Suppressor macrophage treated with lipopolysaccharide for 4 hours (primary cell): ENCODE data around the gene DHRS13.

Source experiments
- DNase-seq: peaks from one replicate; pipeline ENCODE4 v3.0.0-alpha.2; 2020

Gene DHRS13

DNA sequence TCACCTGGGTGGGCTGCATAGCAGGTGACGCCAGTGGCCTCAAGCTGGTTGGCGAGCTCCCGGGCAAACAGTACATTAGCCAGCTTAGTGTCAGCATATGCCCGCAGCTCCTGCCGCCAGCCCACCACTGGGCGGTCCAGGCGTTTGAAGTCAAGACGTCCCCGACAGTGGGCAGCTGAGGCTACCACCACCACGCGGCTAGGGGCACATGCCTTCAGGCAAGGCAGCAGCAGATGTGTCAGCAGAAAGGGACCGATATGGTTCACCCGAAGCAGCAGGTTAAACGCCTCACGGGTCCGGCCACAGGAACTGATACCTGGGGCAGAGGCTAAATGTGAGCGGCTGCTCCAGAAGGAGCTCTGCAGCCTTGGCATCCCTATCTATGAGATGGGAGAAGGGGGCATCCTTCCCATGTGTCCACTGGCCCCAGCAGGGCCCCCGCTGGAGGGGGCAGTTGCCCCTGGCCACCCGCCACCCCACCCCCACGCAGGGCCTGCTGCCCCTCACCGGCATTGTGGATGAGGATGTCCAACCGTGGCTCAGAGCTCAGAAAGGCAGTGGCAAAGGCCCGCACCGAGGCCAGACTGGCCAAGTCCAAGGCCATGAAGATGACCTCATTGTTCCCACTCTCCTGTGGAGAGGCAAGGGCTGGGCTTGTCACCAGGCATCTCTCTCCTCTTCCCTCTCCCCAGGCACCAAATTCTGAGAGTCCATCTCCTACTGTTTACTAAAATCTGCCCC lies 1.7 kb downstream of the DHRS13 start:
- DNase-seq = no peak

DNA sequence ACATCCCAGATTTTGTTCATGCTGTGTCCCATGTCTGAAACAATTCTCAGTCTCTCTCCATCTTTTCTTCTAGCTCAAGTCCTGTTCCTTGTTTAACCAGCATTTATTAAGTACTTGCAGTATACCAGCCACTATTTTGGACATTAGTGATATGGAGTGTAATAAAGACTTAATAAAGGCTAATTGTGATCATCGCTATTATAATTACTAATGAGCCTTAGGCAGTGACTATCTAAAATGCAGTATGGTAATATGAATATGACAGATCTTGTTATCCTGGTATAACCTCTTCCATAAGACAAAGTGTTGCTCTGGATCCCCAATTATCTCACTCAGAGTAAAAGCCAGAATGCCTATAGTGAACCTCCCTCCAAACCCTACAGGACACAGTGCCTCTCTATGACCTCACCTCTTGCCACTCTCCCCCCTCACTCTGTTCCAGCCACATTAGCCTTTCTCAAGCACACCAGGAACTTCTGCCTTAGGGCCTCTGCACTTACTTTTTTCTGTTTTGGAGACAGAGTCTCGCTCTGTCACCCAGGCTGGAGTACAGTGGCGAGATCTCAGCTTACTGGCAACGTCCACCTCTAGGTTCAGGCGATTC lies 3.6 kb downstream of the DHRS13 start:
- no peak for DNase-seq

DNA sequence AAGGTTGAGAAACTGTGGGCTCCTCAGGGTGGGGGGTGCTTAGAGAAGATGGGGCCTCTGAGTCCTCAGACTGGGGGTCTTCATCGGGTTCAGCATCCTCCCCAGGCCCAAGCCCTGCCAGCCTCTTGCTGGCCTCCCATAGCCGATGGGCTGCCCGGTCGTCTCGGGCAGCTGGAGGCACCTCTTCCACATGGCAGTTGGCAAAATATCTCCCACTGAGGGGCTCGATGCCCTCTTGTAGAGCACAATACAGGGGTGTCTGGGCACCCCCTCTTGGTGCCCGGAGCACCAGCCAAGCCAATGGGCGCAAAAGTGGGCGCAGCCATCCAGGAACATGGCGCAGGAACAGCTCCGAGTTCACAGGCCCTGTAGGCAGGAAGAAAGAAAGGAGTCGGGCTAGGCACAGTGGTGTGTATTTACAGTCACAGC lies 4.3 kb downstream of the DHRS13 start:
- no peak for DNase-seq

DNA sequence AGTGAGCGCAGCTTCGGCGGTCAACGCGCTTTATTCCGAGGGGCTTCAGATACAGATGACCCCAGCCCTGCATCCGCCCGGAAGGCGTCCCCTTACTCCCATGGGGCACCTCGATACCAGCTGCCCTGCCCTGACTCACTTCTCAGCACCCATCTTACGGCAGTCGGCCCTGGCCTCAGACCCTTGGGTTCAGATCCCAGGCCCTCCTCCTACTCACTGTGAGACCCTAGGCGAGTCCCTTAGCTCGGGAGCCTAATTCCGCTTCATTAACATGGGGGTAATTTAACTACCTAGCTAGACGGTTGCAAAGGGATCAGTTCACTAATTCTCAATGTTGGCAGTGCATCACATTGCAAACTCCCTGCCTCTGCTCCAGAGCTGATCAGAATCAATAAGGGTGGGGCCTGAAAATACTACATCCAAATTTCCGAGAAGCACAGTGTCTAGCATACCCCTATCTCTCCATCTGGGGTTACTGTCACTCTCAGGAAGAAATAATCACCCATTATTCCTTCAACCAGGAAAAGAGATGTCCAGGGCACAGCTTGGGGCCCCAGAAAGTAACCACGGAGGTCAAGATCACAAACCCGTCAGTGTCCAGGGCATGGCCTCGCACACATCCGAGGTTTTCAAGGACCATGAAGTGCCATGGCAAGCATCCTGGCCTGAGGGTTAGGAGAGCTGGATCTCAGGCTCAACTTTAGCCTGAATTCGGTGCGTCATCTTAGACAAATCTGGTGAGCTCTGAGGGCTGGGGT lies 4.9 kb downstream of the DHRS13 start:
- DNase-seq = no peak

DNA sequence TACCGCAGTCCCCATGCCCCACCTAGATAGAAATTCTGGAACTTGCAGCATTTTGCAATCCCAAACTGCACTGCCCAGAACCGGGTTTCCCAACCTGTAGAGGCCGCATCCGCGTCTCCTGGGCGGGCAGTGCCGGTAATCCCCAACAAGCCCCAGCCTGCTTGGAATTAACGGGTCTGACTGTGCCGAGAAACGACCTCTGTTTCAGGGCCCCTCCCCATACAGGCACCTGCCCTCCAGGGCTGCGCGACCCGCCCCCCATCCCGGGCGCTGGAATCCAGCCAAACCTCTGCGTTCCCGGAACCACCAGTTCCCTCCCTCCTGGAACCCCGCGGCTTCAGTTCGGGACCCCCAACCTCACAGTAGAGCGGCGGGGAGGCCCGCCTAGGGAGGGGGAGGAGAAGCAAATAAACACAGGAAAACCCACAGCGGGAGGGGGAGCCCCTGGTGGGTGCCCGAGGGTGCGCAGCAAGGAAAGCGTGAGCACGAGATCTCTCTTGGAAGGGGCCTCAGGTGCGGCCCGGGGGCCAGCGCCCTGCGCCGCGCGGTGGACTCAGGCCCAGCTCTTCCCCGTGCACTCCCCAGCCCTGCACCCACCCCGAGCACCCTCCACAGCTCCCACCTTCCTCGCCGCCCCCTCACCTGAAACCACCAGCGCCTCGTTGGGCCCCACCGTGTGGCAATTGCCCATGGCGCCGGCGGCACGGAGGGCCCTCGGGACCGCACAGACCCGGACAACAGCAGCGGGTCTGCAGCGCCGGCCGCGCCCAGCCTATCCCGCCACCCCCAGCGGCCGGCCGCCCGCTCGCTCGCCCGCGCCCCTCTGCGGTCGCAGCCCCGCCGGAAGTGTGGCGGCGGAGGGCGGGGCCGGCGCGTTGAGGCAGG lies 5.8 kb downstream of the DHRS13 start, which contains the start of gene FLOT2:
TSS of gene FLOT2 (minus strand) at position 850 of the 885 bp plus-strand sequence. CDS start at position 691, 159 bp downstream.
- DNase-seq = peak; percentile 74

DNA sequence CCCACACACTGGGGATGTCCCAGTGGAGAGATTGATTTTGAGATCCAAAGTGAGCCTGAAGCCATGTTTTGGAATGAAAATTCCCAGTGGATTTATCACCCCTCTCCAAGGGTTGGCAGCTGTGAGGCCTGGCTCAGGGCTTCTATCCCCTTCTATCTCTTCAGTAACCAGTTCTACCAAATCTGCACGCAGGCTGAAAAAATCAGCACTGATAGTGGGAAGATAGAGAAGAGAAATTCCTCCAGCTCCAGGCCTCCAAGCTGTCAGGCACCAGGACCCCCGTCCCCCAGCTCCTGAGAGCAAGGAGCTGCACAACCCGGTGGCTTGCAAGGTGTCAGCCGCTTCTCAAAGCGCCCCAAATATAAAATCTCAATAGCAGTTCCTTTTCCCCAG lies 6.4 kb downstream of the DHRS13 start:
- DNase-seq = no peak

DNA sequence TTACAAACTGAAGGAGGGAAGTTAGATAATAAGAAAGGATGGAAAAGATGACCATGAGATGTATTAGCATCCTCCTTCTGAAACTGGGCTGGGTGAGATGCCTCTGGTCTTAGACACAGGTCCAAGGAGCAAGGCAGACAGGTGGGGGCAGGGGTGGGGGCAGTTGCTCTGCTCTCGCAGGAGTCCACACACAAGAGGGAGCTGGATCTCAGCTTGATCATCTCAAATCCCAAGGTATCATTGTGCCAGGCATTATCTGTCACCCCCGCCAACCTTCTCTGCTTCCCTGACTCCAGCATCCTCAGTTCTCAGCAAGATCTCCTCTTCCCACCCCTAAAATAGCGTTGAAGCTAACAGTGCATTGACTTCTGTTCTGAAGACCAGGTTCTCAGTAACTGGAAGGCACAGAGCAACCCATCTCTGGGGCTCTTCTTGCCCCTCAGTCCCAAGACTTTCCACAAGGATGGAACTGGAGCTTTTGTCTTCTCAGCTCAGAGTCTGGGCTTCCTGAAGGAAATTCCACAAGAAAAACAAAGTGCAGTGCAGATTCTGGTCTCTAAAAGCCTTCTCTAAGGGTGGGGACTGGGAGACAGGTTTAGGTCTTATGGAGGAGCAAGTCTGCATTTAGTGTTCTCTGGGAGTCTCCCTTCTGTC lies 7.0 kb downstream of the DHRS13 start:
- DNase-seq = no peak

DNA sequence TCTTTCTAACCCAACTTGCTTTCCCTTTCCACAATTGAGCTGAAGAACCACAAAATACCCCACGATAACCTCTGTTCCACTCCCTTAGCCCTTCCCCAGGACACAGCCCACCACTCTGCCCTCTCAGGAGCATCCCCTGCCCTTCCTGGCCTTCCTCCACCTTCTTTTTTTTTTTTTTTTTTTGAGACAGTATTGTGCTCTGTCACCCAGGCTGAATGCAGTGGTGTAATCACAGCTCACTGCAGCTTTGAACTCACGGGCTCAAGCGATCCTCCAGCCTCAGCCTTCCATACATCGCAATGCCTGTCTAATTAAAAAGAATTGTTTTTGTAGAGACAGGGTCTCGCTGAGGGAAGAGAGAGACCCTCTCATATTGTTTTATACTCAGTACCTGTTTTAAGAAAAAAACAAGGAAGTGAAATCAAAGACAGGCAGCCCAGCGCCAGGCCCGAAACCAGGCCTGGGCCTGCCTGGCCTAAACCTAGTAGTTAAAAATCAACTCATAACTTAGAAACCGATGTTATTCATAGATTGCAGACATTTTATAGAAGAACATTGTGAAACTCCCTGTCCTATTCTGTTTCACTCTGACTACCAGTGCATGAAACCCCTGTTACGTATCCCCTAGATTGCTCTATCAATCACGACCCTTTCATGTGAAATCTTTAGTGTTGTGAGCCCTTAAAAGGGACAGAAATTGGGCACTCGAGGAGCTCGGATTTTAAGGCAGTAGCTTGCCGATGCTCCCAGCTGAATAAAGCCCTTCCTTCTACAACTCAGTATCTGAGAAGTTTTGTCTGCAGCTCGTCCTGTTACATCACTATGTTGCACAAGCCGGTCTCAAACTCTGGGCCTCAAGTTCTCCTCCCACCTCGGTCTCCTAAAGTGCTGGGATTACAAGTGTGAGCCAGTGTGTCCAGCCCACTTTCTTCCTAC lies 9.4 kb downstream of the DHRS13 start:
- DNase-seq = peak; percentile 73

DNA sequence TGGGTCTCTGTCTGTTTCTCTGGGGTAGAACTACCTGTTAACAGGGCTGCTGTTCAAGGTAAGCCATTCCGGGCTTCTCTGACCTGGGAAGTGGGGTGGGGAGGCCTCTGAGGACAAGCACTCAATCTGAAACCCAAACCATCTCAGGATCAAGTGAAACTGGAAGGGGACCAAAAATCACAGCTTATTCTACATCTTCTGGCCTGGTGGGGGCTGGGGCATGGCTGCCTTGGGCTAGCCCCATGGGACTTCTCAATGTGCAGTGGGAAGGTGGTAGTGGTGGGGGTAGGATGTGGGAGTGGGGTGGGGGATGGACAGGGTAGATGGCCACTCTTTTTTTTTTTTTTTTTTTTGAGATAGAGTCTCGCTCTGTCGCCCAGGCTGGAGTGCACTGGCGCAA lies 10.9 kb downstream of the DHRS13 start:
- DNase-seq = no peak

DNA sequence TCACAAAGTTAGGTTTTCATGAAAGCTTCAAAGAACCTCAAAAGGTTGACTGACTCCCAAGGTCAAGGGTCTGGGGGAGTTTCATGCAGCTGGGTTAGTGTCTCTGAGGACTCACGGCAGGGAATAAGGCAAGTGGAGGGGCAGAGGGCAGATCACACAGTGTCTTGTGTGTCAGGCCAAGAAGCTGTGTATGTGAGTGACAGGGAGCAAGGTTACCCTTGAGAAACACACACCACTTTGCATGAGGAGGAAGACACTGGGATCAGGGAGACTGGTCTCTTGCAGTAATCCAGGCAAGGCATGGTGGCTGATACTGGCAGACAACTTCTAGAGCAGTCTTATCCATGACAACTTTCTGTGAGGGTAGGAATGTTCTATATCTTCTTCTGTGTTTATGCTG lies 11.7 kb downstream of the DHRS13 start:
- no peak for DNase-seq

DNA sequence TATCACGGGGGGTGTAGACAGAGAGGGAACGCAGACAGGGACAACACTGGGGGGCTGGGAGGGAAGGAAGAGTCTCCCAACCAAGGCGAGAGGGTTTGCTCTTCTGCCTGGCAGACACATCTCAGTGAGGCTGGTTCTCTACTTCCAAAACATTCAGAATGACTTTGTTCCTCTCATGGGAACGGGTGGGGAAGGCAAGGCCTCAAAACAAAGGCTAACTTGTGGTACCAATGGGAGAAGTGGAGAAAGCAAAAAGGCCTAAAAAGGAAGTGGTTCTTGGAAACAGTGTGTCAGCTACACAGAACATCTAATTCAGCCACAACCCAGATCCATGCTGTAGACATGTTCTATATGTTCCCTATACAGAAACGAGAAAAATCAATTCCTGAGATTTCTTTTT lies 12.9 kb downstream of the DHRS13 start:
- peak; percentile 44 for DNase-seq

DNA sequence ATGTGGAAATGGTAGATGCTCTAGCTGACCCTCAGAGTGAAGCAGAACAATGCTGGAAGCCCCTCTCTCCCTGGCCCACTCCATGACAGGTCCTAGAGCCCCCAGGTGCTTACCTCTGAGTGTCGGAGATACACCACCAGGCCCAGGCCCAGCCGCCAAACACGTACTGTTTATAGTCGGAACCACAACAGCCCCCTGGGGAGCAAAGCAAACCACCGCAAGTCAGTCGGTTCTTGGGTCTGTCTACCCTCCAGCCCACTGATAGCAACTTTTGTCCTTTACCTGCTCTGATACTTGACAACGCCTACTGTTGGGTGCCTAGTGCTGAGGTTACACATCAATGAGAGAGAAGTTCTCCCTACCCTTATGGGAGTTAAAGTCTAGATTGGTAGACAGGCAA lies 14.0 kb downstream of the DHRS13 start:
- DNase-seq = no peak

DNA sequence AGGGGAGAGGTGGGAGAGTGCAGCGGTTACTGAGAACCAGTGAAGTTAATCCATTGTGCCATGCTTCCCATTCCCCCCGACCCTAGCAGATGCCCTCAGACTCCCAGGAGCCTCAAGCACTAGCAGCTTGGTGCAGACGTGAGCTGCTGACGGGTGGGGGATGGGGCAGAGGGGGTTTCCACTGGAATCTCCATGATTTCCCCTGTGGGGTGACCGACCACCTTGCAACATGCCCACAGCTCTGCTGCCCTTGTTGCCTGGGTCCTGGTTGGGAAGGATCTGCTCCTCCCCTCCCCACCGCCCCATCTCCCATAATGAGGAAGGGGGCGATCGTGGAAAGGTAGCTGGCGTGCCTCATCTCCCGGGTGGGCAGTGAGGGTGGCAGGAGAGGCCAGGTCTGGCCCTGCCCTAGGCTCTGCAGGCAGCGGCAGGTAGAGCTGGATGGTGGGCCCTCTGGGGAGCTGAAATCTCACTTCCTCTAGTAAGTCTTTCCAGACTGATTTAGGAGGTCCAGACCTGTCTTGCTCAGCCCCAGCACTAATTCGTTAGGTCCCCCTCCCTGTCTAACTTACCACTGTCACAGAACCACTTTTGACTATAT lies 14.9 kb downstream of the DHRS13 start:
- no peak for DNase-seq

DNA sequence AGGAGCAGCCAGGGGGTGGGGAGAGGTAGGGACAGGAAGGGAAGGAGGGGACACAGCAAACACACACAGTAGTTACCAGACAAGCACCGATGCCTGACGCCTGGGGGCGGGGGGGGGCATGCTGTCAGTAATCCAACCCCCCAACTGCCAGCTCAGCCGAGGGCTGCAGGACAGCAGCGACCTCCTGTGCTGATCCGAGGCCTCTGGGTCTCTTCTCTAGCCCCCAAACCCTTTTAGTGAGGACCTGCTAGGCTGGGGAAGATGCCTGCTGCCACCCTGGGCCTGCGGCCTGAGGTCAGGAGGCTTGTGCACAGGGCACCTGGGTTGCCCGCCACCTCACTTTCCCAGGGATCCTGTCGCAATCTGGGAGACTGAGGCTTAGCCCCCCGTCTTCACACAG lies 16.9 kb downstream of the DHRS13 start:
- DNase-seq = no peak

DNA sequence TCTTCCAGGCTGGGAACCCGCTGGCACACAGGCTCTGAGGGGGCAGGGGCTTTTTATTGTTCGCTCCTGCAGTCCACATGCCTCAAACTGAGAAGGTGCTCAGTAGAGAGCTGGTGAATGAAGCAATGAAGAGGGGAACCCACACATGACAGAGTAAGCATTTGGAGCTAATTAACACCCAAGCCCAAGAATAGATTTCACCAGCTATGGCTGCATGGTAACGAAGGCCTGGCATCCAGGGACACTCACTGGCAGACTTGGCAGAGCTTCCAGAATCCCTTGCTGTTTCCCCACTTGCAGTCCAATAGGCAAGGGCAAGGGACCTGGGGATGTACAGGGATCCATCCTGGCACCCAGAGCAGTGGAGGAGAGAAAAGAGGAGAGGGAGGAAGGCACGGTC lies 17.5 kb downstream of the DHRS13 start:
- no peak for DNase-seq

DNA sequence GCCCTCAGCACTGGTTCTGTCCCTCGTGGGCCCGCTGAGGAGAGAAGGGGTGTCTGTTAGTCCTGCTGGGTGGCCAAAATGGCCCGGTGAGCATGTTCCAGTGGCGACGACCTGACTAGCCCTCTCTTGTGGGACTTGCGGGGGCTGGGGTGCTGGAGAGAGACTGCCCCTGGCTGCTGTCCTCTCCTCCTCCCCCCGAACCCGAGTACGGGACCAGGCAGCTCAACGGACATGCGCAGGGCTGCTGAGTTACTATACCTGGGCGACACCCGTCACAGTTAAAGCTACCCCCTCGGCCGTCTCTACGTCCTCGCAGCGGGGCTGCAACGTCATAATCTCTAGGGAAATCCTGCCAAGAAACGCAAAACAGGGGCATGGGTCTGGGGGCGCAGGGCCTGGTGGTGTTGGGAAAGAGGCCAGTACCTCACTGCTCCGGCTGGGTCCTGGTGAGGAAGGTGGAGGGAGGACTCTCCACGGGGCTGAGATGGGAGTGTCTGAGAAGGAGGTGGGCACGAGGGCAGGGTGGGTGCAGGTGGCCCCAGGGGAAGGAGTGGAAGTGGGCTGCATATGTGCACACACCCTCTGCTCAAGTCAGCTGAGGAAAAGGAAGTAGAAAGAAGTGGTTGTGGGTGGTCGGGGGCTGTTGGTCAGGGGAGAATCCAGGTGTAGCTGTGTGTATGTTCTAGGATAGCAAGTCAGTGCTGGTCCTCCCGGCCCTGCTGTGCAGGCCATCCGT lies 18.7 kb downstream of the DHRS13 start:
- no peak for DNase-seq

DNA sequence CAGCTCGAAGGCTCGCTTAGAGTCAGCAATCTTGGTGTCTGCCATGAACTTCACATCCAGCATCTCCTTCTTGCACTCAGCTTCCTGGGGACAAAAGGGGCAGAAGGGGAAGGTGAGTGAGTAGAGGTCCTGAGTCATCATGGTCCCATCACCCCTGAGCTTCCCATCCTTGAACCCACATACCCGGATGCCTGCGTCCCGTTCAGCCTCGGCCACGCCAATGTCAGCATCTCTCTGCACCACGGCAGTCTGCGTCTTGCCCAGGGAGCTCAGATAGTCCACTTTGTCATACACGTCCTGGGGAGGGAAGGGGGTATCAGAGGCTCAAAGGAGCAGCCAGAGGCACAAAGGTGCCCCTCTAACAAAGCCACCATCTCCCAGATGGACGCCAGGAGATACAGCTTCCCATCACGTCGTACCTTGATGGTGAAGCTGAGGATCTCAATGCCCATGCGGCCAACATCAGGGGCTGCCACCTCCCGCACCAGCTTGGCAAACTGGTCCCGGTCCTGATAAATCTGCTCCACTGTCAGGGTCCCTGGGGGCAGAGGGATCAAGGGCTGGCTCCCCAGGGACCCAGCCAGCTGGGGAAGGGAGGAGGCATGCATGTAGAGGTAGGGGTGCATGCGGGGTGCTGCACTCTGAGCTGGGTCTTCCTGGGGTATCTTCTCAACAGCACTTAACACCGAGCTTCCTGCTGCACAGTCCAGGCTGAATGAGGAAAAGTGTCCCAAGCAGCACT lies 20.6 kb downstream of the DHRS13 start:
- DNase-seq = no peak

DNA sequence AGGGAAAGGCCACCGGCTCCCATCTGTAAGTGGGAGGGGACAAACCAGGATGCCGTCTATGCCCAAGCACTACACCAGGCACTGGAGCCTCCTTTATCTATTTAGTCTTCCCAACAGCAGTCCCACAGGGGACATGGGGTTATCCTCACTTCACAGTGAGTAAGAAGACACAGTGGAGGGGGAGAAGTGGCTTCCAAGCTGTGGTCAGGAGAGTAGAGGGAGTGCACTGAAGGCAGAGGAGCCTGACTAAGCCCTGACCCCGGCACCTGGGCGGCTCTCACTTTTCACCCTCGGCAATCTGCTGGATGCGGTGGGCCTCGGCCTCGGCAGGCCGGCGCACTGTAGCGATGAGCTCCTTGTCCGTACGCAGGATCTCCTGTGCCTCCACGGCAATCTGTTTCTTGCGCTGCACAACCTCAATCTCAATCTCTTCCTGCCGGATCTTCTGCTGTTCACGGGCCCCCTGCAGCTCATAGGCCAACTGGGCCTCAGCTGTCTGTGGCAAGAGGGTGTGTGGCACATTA lies 21.3 kb downstream of the DHRS13 start:
- DNase-seq = no peak

DNA sequence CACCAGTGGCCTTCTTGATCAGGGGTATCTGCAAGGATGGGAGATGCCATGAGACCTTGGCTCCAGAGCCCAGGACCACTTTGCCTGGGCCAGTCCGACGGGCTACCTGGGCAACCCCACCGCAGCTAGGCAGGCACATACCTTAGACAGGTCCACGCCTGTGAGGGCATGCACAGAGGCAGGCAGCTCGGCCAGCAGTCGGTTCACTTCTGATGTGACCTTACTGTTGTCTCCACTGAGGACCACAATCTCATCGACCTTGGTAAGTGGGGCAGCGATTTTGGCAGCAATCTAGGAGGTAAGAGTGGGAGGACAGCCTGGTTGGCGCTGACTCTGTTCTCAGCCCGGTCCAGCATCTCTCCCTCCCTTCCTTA lies 22.3 kb downstream of the DHRS13 start:
- no peak for DNase-seq
